Hepatocyte (in vitro differentiated cells): Measurements from ENCODE around the gene SRP68.

Experiments
- CTCF ChIP-seq: fragments of 200-600 bp; sonication (generic); IDR thresholded peaks from 2 replicates; pipeline ENCODE4 v1.5.1; 2016; ENCODE audit warnings: antibody characterized with exemption, mild to moderate bottlenecking; ENCODE audit not compliant: poor library complexity
- EZH2 ChIP-seq: fragments of 200-600 bp; sonication (generic); IDR thresholded peaks from 2 replicates; pipeline ENCODE4 v1.6.1; 2016; ENCODE audit warnings: antibody characterized with exemption, mild to moderate bottlenecking, borderline replicate concordance
- EZH2phosphoT487 ChIP-seq: fragments of 200-600 bp; sonication (generic); IDR thresholded peaks from one replicate; pipeline ENCODE4 v1.6.1; 2018; ENCODE audit warnings: antibody characterized with exemption, mild to moderate bottlenecking, low read depth, moderate library complexity; ENCODE audit not compliant: unreplicated experiment, severe bottlenecking

- no peak for TF ChIP-seq CTCF
- TF ChIP-seq EZH2phosphoT487, result no peak
- TF ChIP-seq EZH2, result no peak
Observed at GRCh38 chr17:76071531-76072147, 678 bp downstream of the SRP68 start.
